Smooth muscle cell (in vitro differentiated cells): ENCODE measurements around the gene SIRPA. TPM values are rescaled to one million over a fixed set of nuclear protein-coding genes. Genes with fewer than 3 reads are reported as not detected.

Experiments
- DNase-seq: peaks from one replicate; lab custom pipeline; 2025; ENCODE audit not compliant: unreplicated experiment; lab: John Stamatoyannopoulos, UW
- H2AFZ ChIP-seq: fragments of 200-600 bp; sonication (generic); 2 replicates; pipeline ENCODE4 v1.6.0; 2016; ENCODE audit warnings: antibody characterized with exemption, low read depth, mild to moderate bottlenecking
- H3F3A ChIP-seq: fragments of 200-600 bp; sonication (generic); 2 replicates; pipeline ENCODE4 v1.6.0; 2017; ENCODE audit warnings: antibody characterized with exemption, low read depth
- H3K27ac ChIP-seq: fragments of 200-600 bp; sonication (generic); 2 replicates; pipeline ENCODE4 v1.5.1; 2016; ENCODE audit warnings: low read depth, mild to moderate bottlenecking
- H3K27me3 ChIP-seq: fragments of 200-600 bp; sonication (generic); 2 replicates; pipeline ENCODE4 v1.6.1; 2016; ENCODE audit warnings: low read depth, mild to moderate bottlenecking
- H3K36me3 ChIP-seq: fragments of 200-600 bp; sonication (generic); 2 replicates; pipeline ENCODE4 v1.5.1; 2016; ENCODE audit warnings: low read depth
- H3K4me1 ChIP-seq: fragments of 200-600 bp; sonication (generic); 2 replicates; pipeline ENCODE4 v1.5.1; 2016; ENCODE audit warnings: low read depth
- H3K4me2 ChIP-seq: fragments of 200-600 bp; sonication (generic); 2 replicates; pipeline ENCODE4 v1.6.0; 2016; ENCODE audit warnings: mild to moderate bottlenecking
- H3K4me3 ChIP-seq: fragments of 200-600 bp; sonication (generic); 2 replicates; pipeline ENCODE4 v1.5.1; 2016; ENCODE audit warnings: mild to moderate bottlenecking
- H3K79me2 ChIP-seq: fragments of 200-600 bp; sonication (generic); 2 replicates; pipeline ENCODE4 v1.6.0; 2016; ENCODE audit warnings: low read depth, mild to moderate bottlenecking
- H3K9ac ChIP-seq: fragments of 200-600 bp; sonication (generic); 2 replicates; pipeline ENCODE4 v1.6.0; 2016; ENCODE audit warnings: low read depth
- H3K9me3 ChIP-seq: fragments of 200-600 bp; sonication (generic); replicated peaks from 2 replicates; pipeline ENCODE4 v1.5.1; 2016; ENCODE audit warnings: low read depth
- H4K20me1 ChIP-seq: fragments of 200-600 bp; sonication (generic); 2 replicates; pipeline ENCODE4 v1.6.0; 2016; ENCODE audit warnings: low read depth
- WGBS: methylation state at CpG from one replicate; pipeline ENCODE4 v1.1.7; 2016; ENCODE audit warnings: low lambda C conversion rate; 5-methylcytosine and 5-hydroxymethylcytosine counted together
- polyA plus RNA-seq: library from polyadenylated mRNA; unstranded; fragments of >200 nt; fragmentation: Nextera tagmentation; extraction: Ambion mirVana; gene quantifications from 2 replicates; pipeline ENCODE4 v1.2.1, GENCODE V29; 2016
- total RNA-seq: library from RNA; depleted of rRNA; stranded (reverse); fragments of >200 nt; gene quantifications from 2 replicates; pipeline ENCODE4 v1.2.3, GENCODE V29; 2014
- TF ChIP-seq, protein P1 (sequence below): fragments of 200-600 bp; sonication (generic); IDR thresholded peaks from 2 replicates; pipeline ENCODE4 v1.5.1; 2017; ENCODE audit warnings: borderline replicate concordance, mild to moderate bottlenecking, antibody characterized with exemption; ENCODE audit not compliant: insufficient read depth, poor library complexity, severe bottlenecking

Gene SIRPA
- total and polyA plus RNA-seq, 2 experiments from 2014 or later, result 8.3 to 14.5 TPM

DNA sequence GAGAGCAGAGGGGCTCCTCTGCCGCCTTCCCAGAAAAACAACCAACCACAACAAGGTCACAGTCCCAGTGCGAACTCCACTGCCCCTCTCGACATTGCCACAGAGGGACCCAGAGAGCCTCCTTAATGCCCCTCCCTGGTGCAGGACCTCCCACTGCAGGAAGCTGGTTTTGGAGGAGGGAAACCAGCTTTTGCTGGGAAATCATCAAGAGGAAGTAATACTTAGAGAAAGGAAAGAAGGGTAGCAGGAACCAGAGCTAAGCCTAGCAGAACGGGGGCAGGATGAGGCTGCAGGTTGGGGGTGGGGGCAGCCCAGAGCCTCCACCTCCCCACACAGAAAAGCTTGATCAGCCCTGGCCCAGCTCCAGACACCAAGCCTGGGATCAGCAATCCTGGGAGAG, 37.7 kb upstream of the SIRPA start:
- H3K79me2 ChIP-seq, result no peaks in the 10 kb centered on the region
- no peaks in the 10 kb centered on the region for H3K9me3 ChIP-seq
- no peak overlapping the region for H3K9ac ChIP-seq
- H3K4me3 ChIP-seq, result no peak overlapping the region
- WGBS, result 81% methylated on average over 4 of the region's 4 CpGs
- H3K4me1 ChIP-seq, result no peaks in the 10 kb centered on the region
- no peaks in the 10 kb centered on the region for H3K27me3 ChIP-seq
- TF ChIP-seq, protein P1, sequence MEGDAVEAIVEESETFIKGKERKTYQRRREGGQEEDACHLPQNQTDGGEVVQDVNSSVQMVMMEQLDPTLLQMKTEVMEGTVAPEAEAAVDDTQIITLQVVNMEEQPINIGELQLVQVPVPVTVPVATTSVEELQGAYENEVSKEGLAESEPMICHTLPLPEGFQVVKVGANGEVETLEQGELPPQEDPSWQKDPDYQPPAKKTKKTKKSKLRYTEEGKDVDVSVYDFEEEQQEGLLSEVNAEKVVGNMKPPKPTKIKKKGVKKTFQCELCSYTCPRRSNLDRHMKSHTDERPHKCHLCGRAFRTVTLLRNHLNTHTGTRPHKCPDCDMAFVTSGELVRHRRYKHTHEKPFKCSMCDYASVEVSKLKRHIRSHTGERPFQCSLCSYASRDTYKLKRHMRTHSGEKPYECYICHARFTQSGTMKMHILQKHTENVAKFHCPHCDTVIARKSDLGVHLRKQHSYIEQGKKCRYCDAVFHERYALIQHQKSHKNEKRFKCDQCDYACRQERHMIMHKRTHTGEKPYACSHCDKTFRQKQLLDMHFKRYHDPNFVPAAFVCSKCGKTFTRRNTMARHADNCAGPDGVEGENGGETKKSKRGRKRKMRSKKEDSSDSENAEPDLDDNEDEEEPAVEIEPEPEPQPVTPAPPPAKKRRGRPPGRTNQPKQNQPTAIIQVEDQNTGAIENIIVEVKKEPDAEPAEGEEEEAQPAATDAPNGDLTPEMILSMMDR, result no peak
- H3K36me3 ChIP-seq, result no peaks in the 10 kb centered on the region
- no peaks in the 10 kb centered on the region for H4K20me1 ChIP-seq
- H3K4me2 ChIP-seq, result no peak overlapping the region
- no peak overlapping the region for H2AFZ ChIP-seq
- H3K27ac ChIP-seq, result no peak overlapping the region
- peaks cover 15% of the 10 kb centered on the region for H3F3A ChIP-seq
- DNase-seq, result no peak

DNA sequence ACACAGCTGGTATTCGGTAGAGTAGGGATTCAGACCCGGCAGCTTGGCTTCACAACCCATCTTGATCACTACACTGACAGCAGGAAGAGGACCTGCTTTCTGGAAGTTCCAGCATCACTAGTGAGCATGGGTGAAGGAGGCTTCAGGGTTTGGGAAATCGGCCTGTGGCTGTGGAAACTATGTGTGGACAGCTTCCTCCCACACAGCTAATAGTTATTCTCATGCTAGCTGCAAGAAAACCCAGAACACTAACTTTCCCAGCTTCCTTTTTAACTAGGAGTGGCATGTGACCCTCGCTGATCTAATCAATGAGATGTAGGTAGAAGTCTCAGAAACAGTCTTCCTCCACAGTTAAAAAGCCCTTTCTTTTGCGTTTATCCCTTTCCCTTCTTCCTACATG, 36.3 kb upstream of the SIRPA start:
- Histone ChIP-seq H3K27me3 (no peaks in the 10 kb centered on the region), H3K36me3 (no peaks in the 10 kb centered on the region), H3F3A (peaks cover 20% of the 10 kb centered on the region), H3K9me3 (no peaks in the 10 kb centered on the region), H2AFZ (no peak overlapping the region), H3K79me2 (no peaks in the 10 kb centered on the region), H3K4me3 (no peak overlapping the region), H3K4me2 (peak overlapping the region; percentile 8), H3K27ac (peak overlapping the region; percentile 96), H4K20me1 (no peaks in the 10 kb centered on the region), H3K9ac (no peak overlapping the region), H3K4me1 (no peaks in the 10 kb centered on the region)
- WGBS, result 67% methylated on average over 5 of the region's 5 CpGs
- TF ChIP-seq, protein P1, result no peak
- DNase-seq, result no peak

DNA sequence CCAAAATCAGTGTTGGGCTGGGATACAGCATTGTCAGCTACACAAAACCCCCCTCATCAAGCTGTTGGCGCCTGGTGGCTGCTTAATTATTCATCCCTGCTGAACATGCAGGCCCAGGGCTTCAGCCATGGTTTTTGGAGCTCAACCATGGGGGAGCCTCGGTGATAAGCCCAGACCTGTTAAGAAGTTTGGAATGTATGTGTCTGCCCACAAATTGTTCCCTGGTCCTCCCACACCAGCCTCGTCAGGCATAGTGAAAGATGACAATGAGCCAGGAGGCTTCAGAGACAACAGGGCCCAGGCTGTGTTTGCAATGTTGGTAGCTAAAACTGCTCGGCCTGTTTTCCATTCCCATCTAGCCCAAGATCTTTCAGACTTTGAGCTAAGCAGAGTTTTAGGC, 34.8 kb upstream of the SIRPA start:
- H3K9ac ChIP-seq, result peak overlapping the region; percentile 83
- DNase-seq, result no peak

More for the DNA sequence above, 34.8 kb upstream of the SIRPA start:
- no peak overlapping the region for H3K4me3 ChIP-seq
- H3K36me3 ChIP-seq, result no peaks in the 10 kb centered on the region
- H3K9me3 ChIP-seq, result no peaks in the 10 kb centered on the region
- no peak overlapping the region for H2AFZ ChIP-seq
- peak overlapping the region; percentile 96 for H3K27ac ChIP-seq
- H3F3A ChIP-seq, result peaks cover 20% of the 10 kb centered on the region
- no peaks in the 10 kb centered on the region for H3K27me3 ChIP-seq
- no peaks in the 10 kb centered on the region for H3K79me2 ChIP-seq
- peak overlapping the region; percentile 20 for H3K4me2 ChIP-seq
- H4K20me1 ChIP-seq, result no peaks in the 10 kb centered on the region
- TF ChIP-seq, protein P1, result no peak
- no peaks in the 10 kb centered on the region for H3K4me1 ChIP-seq
- 11% methylated on average over 4 of the region's 4 CpGs for WGBS
